DND-41 (cell line): ENCODE measurements around the gene SNRPB2.

ENCODE experiments used
- CTCF ChIP-seq: IDR thresholded peaks from 2 replicates; pipeline ENCODE4 v1.5.1; 2012; ENCODE audit warnings: borderline replicate concordance, low read length, moderate library complexity, mild to moderate bottlenecking; ENCODE audit not compliant: poor library complexity, severe bottlenecking; ENCODE audit errors: extremely low read depth
- EZH2 ChIP-seq: IDR thresholded peaks from 3 replicates; pipeline ENCODE4 v1.6.1; 2012; ENCODE audit warnings: borderline replicate concordance, low read depth, mild to moderate bottlenecking, moderate library complexity, low read length, inconsistent platforms; ENCODE audit not compliant: severe bottlenecking

- TF ChIP-seq CTCF (no peak), EZH2 (no peak)
Measured at GRCh38 chr20:16758454-16759180, 28.8 kb downstream of the SNRPB2 start.
